Lung (tissue), 12 donors: ENCODE results near the gene B4GALT5. TPM values are rescaled to one million over a fixed set of nuclear protein-coding genes. Genes with fewer than 3 reads are reported as not detected.
"Not testable (repeated sequence)": the region's sequence is repeated elsewhere in the genome, so short reads cannot be mapped to it uniquely, and the experiment has no call there.

Experiments used
- ATAC-seq: fragments of 200-7000 bp; cut with Tn5 transposase; one replicate; pipeline ENCODE4 v1.9.1; 2020; ENCODE audit warnings: moderate number of reproducible peaks; ENCODE audit not compliant: insufficient read depth, low FRiP score
- DNase-seq, 3 donors: peaks; one replicate each; pipeline ENCODE4 v3.0.0-alpha.2; 2013 to 2017
- H3K27ac ChIP-seq, 2 donors: one replicate each; pipeline ENCODE4 v1.5.1; 2013; ENCODE audit warnings: mild to moderate bottlenecking in 2 of 2, moderate library complexity in 2 of 2, control low read depth in 1 of 2, inconsistent platforms in 1 of 2, low read depth in 1 of 2, low read length in 1 of 2
- H3K27me3 ChIP-seq, 3 donors: one replicate each; pipeline ENCODE4 v1.5.1; 2013; ENCODE audit warnings: low read length in 2 of 3; ENCODE audit not compliant: control insufficient read depth in 3 of 3, insufficient read depth in 3 of 3
- H3K36me3 ChIP-seq, 4 donors: one replicate each; pipeline ENCODE4 v1.5.1; 2013; ENCODE audit warnings: low read length in 4 of 4, mild to moderate bottlenecking in 1 of 4, moderate library complexity in 1 of 4; ENCODE audit not compliant: control insufficient read depth in 4 of 4, insufficient read depth in 4 of 4
- H3K4me1 ChIP-seq, 5 donors: one replicate each; pipeline ENCODE4 v1.5.1; 2013; ENCODE audit warnings: low read length in 5 of 5, mild to moderate bottlenecking in 2 of 5, moderate library complexity in 1 of 5; ENCODE audit not compliant: control insufficient read depth in 5 of 5, insufficient read depth in 5 of 5
- H3K4me3 ChIP-seq: one replicate; pipeline ENCODE4 v1.5.1; 2013; ENCODE audit warnings: mild to moderate bottlenecking, control low read depth, moderate library complexity
- H3K9ac ChIP-seq, 2 donors: one replicate each; pipeline ENCODE4 v1.5.1; 2013; ENCODE audit warnings: low read length in 2 of 2, control low read depth in 1 of 2; ENCODE audit not compliant: insufficient read depth in 1 of 2
- H3K9me3 ChIP-seq, 4 donors: one replicate each; pipeline ENCODE4 v1.5.1; 2013; ENCODE audit warnings: low read length in 3 of 4, mild to moderate bottlenecking in 1 of 4, moderate library complexity in 1 of 4; ENCODE audit not compliant: control insufficient read depth in 4 of 4, insufficient read depth in 3 of 4
- WGBS, 2 donors: extraction: QIAGEN DNeasy Blood & Tissue Kit; methylation state at CpG; one replicate each; pipeline ENCODE4 v1.1.7; 2013; 5-methylcytosine and 5-hydroxymethylcytosine counted together
- polyA plus RNA-seq, 2 donors: library from polyadenylated mRNA; stranded (reverse); fragments of 200-250 nt; gene quantifications; one replicate each; pipeline ENCODE4 v1.2.1, GENCODE V29; 2013
- total RNA-seq, 2 donors: library from RNA; depleted of rRNA in 1 of 2; stranded (reverse); fragments of >200 nt in 1 of 2; gene quantifications; one replicate each; pipeline ENCODE4 v1.2.1, GENCODE V29; 2014 to 2021
- TF ChIP-seq, protein P1 (sequence below): IDR thresholded peaks from 2 replicates; pipeline ENCODE4 v1.5.1; 2012; ENCODE audit warnings: mild to moderate bottlenecking; ENCODE audit errors: control extremely low read depth, extremely low read depth
- donor health status: control.
- donor health status: control.
- donor health status: Bipolar disorder and iron deficiency.
- donor health status: healthy.
- donor health status: DM: yes; HTN: yes; CAD: no.

Gene B4GALT5
- total and polyA plus RNA-seq, 4 donors = 13.9 to 56.7 (median 41.9) TPM

DNA sequence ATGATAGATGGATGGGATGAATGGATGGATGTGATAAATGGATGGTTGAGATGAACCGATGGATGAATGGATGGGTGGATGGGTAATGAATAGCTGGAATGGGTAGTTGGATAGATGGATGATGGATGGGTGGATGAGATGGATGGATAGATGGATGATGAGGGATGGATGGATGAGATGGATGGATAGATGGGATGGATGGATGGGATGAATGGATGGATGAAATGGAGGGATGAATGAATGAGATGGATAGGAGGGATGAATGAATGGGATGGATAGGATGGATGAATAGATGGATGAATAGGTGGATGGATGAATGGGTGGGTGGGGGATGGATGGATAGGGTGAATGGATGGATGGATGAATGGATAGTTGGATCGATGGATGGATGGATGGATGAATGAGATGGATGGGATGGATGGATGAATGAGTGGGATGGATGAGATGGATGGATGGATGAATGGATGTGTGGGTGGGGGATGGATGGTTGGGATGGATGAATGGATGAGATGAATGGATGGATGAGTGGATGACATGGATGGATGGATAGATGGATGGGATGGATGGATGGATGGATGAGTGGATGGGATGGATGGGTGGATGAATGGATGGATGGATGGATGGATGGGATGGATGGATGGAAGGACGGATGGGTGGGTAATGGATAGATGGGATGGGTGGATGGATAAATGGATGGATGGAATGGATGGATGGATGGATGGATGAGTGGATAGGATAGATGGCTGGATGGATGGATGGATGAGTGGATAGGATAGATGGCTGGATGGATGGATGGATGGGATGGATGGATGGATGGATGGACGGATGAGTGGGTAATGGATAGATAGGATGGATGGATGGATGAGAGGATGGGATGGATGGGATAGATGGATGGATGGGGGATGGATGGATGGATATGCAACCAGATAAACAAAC is 94.3 kb downstream of the B4GALT5 start:
- H3K36me3 ChIP-seq = no peaks in the 10 kb centered on the region
- WGBS, 2 donors = 92 to 98% methylated on average over 4 of the region's 4 CpGs
- H3K4me3 ChIP-seq = no peak overlapping the region
- H3K9me3 ChIP-seq = peaks cover 0 to 3% (median 0%) of the 10 kb centered on the region in 4 donors
- H3K27me3 ChIP-seq = no peaks in the 10 kb centered on the region
- ATAC-seq (no peak), DNase-seq (no peak)
- no peak overlapping the region for H3K9ac ChIP-seq
- TF ChIP-seq, protein P1, sequence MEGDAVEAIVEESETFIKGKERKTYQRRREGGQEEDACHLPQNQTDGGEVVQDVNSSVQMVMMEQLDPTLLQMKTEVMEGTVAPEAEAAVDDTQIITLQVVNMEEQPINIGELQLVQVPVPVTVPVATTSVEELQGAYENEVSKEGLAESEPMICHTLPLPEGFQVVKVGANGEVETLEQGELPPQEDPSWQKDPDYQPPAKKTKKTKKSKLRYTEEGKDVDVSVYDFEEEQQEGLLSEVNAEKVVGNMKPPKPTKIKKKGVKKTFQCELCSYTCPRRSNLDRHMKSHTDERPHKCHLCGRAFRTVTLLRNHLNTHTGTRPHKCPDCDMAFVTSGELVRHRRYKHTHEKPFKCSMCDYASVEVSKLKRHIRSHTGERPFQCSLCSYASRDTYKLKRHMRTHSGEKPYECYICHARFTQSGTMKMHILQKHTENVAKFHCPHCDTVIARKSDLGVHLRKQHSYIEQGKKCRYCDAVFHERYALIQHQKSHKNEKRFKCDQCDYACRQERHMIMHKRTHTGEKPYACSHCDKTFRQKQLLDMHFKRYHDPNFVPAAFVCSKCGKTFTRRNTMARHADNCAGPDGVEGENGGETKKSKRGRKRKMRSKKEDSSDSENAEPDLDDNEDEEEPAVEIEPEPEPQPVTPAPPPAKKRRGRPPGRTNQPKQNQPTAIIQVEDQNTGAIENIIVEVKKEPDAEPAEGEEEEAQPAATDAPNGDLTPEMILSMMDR = no peak
- no peak overlapping the region for H3K27ac ChIP-seq
- H3K4me1 ChIP-seq = no peaks in the 10 kb centered on the region

DNA sequence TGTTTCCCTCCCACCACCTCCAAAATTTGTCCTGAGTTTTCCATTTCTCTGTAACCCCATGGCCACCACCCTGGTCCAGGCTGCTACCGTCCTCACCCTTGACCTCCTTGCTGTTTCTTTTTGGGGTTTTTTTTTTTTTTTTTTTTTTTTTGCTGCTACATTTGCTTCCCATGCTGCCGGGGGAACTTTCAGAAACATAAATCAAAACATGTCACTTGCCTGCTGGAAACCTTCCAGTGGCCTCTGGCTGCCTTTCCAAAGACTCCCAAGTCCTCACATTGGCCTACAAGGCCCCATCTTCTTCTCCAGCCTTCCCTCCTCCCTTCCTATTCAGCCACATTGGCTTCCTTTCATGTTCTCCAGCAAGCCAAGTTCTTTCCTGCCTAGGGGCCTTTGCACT is 95.4 kb downstream of the B4GALT5 start:
- Histone ChIP-seq H3K9ac (no peak overlapping the region), H3K9me3 (peaks cover 0 to 3% (median 0%) of the 10 kb centered on the region in 4 donors), H3K36me3 (no peaks in the 10 kb centered on the region), H3K4me1 (no peaks in the 10 kb centered on the region), H3K27me3 (no peaks in the 10 kb centered on the region), H3K27ac (no peak overlapping the region), H3K4me3 (no peak overlapping the region)
- ATAC-seq (no peak), DNase-seq (no peak)
- 27 to 44% methylated on average over 2 of the region's 2 CpGs for WGBS, 2 donors
- TF ChIP-seq, protein P1 = no peak

DNA sequence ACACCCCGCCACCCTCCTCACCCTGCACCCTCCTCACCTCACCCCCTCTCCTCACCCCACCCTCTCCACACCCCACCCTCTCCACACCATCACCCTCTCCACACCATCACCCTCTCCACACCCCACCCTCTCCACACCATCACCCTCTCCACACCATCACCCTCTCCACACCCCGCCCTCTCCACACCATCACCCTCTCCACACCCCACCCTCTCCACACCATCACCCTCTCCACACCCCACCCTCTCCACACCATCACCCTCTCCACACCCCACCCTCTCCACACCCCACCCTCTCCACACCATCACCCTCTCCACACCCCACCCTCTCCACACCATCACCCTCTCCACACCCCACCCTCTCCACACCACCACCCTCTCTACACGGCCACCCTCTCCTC is 96.3 kb downstream of the B4GALT5 start:
- H3K9me3 ChIP-seq, DNase-seq, H3K27ac ChIP-seq, H3K9ac ChIP-seq, H3K27me3 ChIP-seq, ATAC-seq, H3K36me3 ChIP-seq, H3K4me3 ChIP-seq, H3K4me1 ChIP-seq: not testable (repeated sequence)
- 58 to 69% methylated on average over 3 of the region's 3 CpGs for WGBS, 2 donors

DNA sequence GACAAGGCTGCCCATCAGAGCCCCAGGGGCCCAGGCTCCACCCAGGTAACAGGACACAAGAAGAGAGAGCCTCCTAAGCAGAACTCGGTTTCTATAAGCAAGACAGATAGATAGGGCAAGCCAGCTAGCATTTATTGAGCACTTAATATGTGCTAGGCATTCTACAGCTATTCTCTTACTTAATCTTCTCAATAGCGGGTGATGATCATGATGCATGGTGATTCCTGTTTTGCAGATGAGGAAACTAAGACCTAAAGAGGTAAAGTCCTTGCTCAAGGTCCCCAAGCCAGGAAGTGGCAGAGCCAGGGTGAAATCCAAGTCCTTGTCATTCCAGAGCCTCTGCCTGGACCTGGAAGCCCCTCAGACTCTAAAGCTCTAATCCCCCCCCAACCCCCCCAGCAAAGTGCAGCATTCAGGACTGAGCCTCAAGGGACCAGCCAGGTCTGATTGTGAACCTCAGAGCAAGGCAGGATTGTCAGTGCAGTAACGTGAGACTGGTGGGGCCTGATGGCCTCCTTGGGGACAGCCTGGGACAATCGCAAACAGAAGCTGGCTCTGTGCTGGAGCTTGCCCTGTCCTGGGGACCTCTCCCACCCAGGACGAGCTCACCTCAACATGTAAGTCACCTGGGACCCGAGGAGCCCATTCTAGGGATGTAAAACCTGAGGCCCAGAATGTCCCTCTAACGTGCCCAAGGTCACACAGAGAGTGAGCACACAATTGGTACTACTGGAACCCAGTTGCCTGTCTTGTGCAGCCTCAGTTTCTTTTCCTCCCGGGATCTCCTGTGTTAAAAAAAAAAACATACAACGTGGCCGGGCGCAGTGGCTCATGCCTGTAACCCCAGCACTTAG is 97.3 kb downstream of the B4GALT5 start:
- H3K36me3 ChIP-seq = no peaks in the 10 kb centered on the region
- ATAC-seq (no peak), DNase-seq (no peak)
- TF ChIP-seq, protein P1 = no peak
- H3K27me3 ChIP-seq = no peaks in the 10 kb centered on the region
- no peak overlapping the region for H3K4me3 ChIP-seq
- H3K4me1 ChIP-seq = peaks cover 0 to 4% (median 2%) of the 10 kb centered on the region in 5 donors
- H3K27ac ChIP-seq = no peak overlapping the region
- H3K9me3 ChIP-seq = peaks cover 0 to 3% (median 0%) of the 10 kb centered on the region in 4 donors
- WGBS, 2 donors = 88 to 90% methylated on average over 11 of the region's 11 CpGs
- H3K9ac ChIP-seq = no peak overlapping the region
